ENCODE data around the gene MAS1. TPM values are rescaled to one million over a fixed set of nuclear protein-coding genes. Genes with fewer than 3 reads are reported as not detected.

The MAS1 gene
- total and polyA plus RNA-seq, 9 of the 15 experiments (the other 6 are each of a cell fraction or from before 2014, with no cell fraction given), result not detected

GRCh38 chr6:159875194-159875593 is 15.6 kb upstream of the MAS1 start (continued):
- no peak for TF ChIP-seq ZBTB9 (CRISPR knock-in tag; IDR thresholded peaks at IDR 0.05)

DNA sequence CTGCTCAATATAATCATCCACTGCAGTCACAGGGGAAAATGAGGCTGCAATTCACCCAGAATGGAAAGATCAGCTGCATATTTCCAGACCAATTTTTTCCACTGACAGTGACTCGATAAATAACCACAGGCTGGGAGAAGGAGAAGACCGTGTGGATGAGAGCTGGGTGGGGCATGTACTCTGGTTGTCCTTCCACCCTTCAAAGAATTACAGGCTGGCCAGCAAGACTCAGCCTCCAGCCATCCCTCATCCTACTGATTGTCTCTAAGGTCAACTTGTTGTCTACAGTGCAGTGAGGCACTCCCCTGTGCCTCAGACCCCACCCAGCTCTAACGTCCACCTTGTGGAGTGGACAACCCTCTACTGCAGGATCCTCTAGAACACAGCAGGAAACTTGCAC is 14.5 kb upstream of the MAS1 start:
- ATAC-seq, result no peak
- no TSS peak for BruUV-seq (replicated peaks)
- Histone ChIP-seq H3K27me3 (ENCODE audit: control insufficient read depth in 2 of 2, insufficient read depth in 2 of 2, low read length in 2 of 2) (peaks cover 24 to 55% of the 10 kb centered on the region in 2 experiments; a peak in 4 of 5 replicates), H3K4me2 (ENCODE audit: insufficient read depth, low read length) (no peak overlapping the region), H3K27ac (ENCODE audit: extremely low read depth, low read depth, low read length) (no peak overlapping the region), H3K4me1 (replicated peaks in 1 of 2; ENCODE audit: control insufficient read depth in 2 of 2, insufficient read depth in 2 of 2, low read length in 2 of 2) (no peaks in the 10 kb centered on the region), H3K79me2 (ENCODE audit: control insufficient read depth, insufficient read depth, low read length) (no peaks in the 10 kb centered on the region), H4K20me1 (replicated peaks; ENCODE audit: control insufficient read depth, insufficient read depth, low read length) (no peaks in the 10 kb centered on the region), H3K9ac (ENCODE audit: insufficient read depth in 1 of 2, low read depth in 2 of 2, low read length in 2 of 2) (no peak overlapping the region), H3K4me3 (no peak overlapping the region), H2AFZ (ENCODE audit: low read depth, low read length) (no peak overlapping the region), H3K9me3 (replicated peaks; ENCODE audit: control insufficient read depth, insufficient read depth, low read depth, low read length) (no peaks in the 10 kb centered on the region), H3K9me1 (ENCODE audit: control insufficient read depth, insufficient read depth, low read length) (no peaks in the 10 kb centered on the region), H3K36me3 (ENCODE audit: control insufficient read depth, insufficient read depth, low read length) (no peaks in the 10 kb centered on the region)
- ChIA-PET CTCF (ENCODE audit: low intra/inter-chr PET ratio) (no interaction called here), POLR2A (interaction anchor here (0.6 to 1.3 kb wide), 2 partner anchors 9 to 16 kb away, joined by 3 to 4 read pairs; no protein-coding TSS in a partner anchor)
- intact Hi-C loops (cut with micrococcal nuclease) (no loop called here), in situ Hi-C loops (cut with MboI) (no loop called here)
- DNase-seq (ENCODE audit: extremely low read depth in 1 of 4, low spot score in 3 of 4), result no peak
- 0% methylated on average over 3 of the region's 3 CpGs for WGBS (ENCODE audit: insufficient coverage, low coverage, missing lambda C conversion rate)
- no peak for FAIRE-seq
- TF ChIP-seq ETV6 (IDR thresholded peaks at IDR 0.05; ENCODE audit: borderline replicate concordance in 1 of 2, low read depth in 2 of 2, low read length in 1 of 2) (no peak), ETV6 (CRISPR knock-in tag; IDR thresholded peaks at IDR 0.05; ENCODE audit: borderline replicate concordance) (no peak), ZKSCAN8 (CRISPR knock-in tag; IDR thresholded peaks at IDR 0.05) (no peak), ZFP30 (CRISPR knock-in tag; IDR thresholded peaks at IDR 0.05; ENCODE audit: borderline replicate concordance) (no peak), CXXC5 (CRISPR knock-in tag; IDR thresholded peaks at IDR 0.05) (no peak), GABPA (tag; conservative IDR thresholded peaks at IDR 0.05; ENCODE audit: low read depth) (no peak), CBX3 (IDR thresholded peaks at IDR 0.05; ENCODE audit: borderline replicate concordance in 1 of 2, low read length in 2 of 2) (no peak), YBX1 (IDR thresholded peaks at IDR 0.05) (no peak), NKRF (IDR thresholded peaks at IDR 0.05; ENCODE audit: borderline replicate concordance) (no peak)
- TF ChIP-seq, protein P1, sequence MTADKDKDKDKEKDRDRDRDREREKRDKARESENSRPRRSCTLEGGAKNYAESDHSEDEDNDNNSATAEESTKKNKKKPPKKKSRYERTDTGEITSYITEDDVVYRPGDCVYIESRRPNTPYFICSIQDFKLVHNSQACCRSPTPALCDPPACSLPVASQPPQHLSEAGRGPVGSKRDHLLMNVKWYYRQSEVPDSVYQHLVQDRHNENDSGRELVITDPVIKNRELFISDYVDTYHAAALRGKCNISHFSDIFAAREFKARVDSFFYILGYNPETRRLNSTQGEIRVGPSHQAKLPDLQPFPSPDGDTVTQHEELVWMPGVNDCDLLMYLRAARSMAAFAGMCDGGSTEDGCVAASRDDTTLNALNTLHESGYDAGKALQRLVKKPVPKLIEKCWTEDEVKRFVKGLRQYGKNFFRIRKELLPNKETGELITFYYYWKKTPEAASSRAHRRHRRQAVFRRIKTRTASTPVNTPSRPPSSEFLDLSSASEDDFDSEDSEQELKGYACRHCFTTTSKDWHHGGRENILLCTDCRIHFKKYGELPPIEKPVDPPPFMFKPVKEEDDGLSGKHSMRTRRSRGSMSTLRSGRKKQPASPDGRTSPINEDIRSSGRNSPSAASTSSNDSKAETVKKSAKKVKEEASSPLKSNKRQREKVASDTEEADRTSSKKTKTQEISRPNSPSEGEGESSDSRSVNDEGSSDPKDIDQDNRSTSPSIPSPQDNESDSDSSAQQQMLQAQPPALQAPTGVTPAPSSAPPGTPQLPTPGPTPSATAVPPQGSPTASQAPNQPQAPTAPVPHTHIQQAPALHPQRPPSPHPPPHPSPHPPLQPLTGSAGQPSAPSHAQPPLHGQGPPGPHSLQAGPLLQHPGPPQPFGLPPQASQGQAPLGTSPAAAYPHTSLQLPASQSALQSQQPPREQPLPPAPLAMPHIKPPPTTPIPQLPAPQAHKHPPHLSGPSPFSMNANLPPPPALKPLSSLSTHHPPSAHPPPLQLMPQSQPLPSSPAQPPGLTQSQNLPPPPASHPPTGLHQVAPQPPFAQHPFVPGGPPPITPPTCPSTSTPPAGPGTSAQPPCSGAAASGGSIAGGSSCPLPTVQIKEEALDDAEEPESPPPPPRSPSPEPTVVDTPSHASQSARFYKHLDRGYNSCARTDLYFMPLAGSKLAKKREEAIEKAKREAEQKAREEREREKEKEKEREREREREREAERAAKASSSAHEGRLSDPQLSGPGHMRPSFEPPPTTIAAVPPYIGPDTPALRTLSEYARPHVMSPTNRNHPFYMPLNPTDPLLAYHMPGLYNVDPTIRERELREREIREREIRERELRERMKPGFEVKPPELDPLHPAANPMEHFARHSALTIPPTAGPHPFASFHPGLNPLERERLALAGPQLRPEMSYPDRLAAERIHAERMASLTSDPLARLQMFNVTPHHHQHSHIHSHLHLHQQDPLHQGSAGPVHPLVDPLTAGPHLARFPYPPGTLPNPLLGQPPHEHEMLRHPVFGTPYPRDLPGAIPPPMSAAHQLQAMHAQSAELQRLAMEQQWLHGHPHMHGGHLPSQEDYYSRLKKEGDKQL (CRISPR knock-in tag; IDR thresholded peaks at IDR 0.05; ENCODE audit: borderline replicate concordance), result no peak

Data from K562 (cell line).